ENCODE measurements around the gene MAST2. TPM values are rescaled to one million over a fixed set of nuclear protein-coding genes. Genes with fewer than 3 reads are reported as not detected.

MAST2 gene
- total and polyA plus RNA-seq, 2 of the 13 experiments (the other 11 are each of a cell fraction or from before 2014, with no cell fraction given): 15.3 to 23.0 TPM

GRCh38 chr1:46036894-46037839, 233.8 kb downstream of the MAST2 start (continued):
- TF ChIP-seq HMGXB3 (CRISPR knock-in tag; IDR thresholded peaks at IDR 0.05; ENCODE audit: borderline replicate concordance) (no peak), ZBTB1 (CRISPR knock-in tag; IDR thresholded peaks at IDR 0.05; ENCODE audit: borderline replicate concordance) (no peak), ZNF512 (CRISPR knock-in tag; IDR thresholded peaks at IDR 0.05) (no peak), ZNF530 (CRISPR knock-in tag; IDR thresholded peaks at IDR 0.05; ENCODE audit: low read depth) (no peak), ZFP41 (CRISPR knock-in tag; IDR thresholded peaks at IDR 0.05; ENCODE audit: borderline replicate concordance) (0 out of 2 replicates have a peak, but pooled peaks have one; percentile 62), ZNF205 (CRISPR knock-in tag; IDR thresholded peaks at IDR 0.05) (no peak), ZNF574 (CRISPR knock-in tag; IDR thresholded peaks at IDR 0.05) (0 out of 2 replicates have a peak, but pooled peaks have one; percentile 34), MNT (IDR thresholded peaks at IDR 0.05) (no peak), ZNF570 (CRISPR knock-in tag; IDR thresholded peaks at IDR 0.05; ENCODE audit: borderline replicate concordance) (no peak), ZNF816 (CRISPR knock-in tag; IDR thresholded peaks at IDR 0.05; ENCODE audit: borderline replicate concordance) (no peak), ZNF121 (CRISPR knock-in tag; IDR thresholded peaks at IDR 0.05) (0 out of 2 replicates have a peak, but pooled peaks have one; percentile 30)

Measured in HepG2 (cell line).